Liver (tissue), 9 donors: Measurements from ENCODE around the gene GMPR2. TPM values are rescaled to one million over a fixed set of nuclear protein-coding genes. Genes with fewer than 3 reads are reported as not detected.

ENCODE experiments used
- DNase-seq: peaks from one replicate; pipeline ENCODE4 v3.0.0-alpha.2; 2017; ENCODE audit warnings: low spot score
- H3K27ac ChIP-seq, 2 donors: one replicate each; pipeline ENCODE4 v1.7.0; 2013; ENCODE audit warnings: inconsistent platforms in 2 of 2, low read length in 2 of 2, control low read depth in 1 of 2, low read depth in 1 of 2, mild to moderate bottlenecking in 1 of 2
- H3K27me3 ChIP-seq, 4 donors: one replicate each; pipeline versions ENCODE4 v1.6.1 to v1.7.0; 2013; ENCODE audit warnings: low read length in 3 of 4, inconsistent platforms in 1 of 4, mild to moderate bottlenecking in 1 of 4, moderate library complexity in 1 of 4; ENCODE audit not compliant: control insufficient read depth in 4 of 4, insufficient read depth in 4 of 4
- H3K36me3 ChIP-seq, 4 donors: one replicate each; pipeline versions ENCODE4 v1.6.1 to v1.7.0; 2013; ENCODE audit warnings: low read length in 3 of 4, mild to moderate bottlenecking in 3 of 4, low read depth in 1 of 4, moderate library complexity in 1 of 4; ENCODE audit not compliant: control insufficient read depth in 4 of 4, insufficient read depth in 3 of 4
- H3K4me1 ChIP-seq, 4 donors: one replicate each; pipeline versions ENCODE4 v1.6.1 to v1.7.0; 2013; ENCODE audit warnings: low read length in 3 of 4, mild to moderate bottlenecking in 3 of 4, moderate library complexity in 1 of 4; ENCODE audit not compliant: control insufficient read depth in 4 of 4, insufficient read depth in 4 of 4
- H3K4me3 ChIP-seq, 3 donors: one replicate each; pipeline versions ENCODE4 v1.6.1 to v1.7.0; 2013; ENCODE audit warnings: low read length in 3 of 3, control low read depth in 1 of 3, low read depth in 1 of 3, mild to moderate bottlenecking in 1 of 3
- H3K9ac ChIP-seq, 2 donors: one replicate each; pipeline ENCODE4 v1.7.0; 2013; ENCODE audit warnings: low read length in 2 of 2, mild to moderate bottlenecking in 2 of 2, moderate library complexity in 2 of 2, control low read depth in 1 of 2, low read depth in 1 of 2
- H3K9me3 ChIP-seq, 4 donors: one replicate each; pipeline versions ENCODE4 v1.6.1 to v1.7.0; 2013; ENCODE audit warnings: low read length in 3 of 4; ENCODE audit not compliant: control insufficient read depth in 4 of 4
- FOXA2 ChIP-seq: IDR thresholded peaks from 2 replicates; pipeline ENCODE4 v1.6.1; 2016; ENCODE audit warnings: antibody characterized with exemption
- GABPA ChIP-seq, 2 donors: IDR thresholded peaks in 1 of 2; conservative IDR thresholded peaks in 1 of 2; 2 replicates each; pipeline ENCODE4 v1.6.1; 2016; ENCODE audit warnings: antibody characterized with exemption in 2 of 2, mild to moderate bottlenecking in 1 of 2, moderate library complexity in 1 of 2
- JUND ChIP-seq, 2 donors: IDR thresholded peaks; 2 replicates each; pipeline ENCODE4 v1.6.1; 2016; ENCODE audit warnings: antibody characterized with exemption in 2 of 2
- RXRA ChIP-seq, 2 donors: IDR thresholded peaks; 2 replicates each; pipeline ENCODE4 v1.6.1; 2017 to 2018; ENCODE audit warnings: antibody characterized with exemption in 2 of 2, mild to moderate bottlenecking in 1 of 2
- SP1 ChIP-seq: IDR thresholded peaks from 2 replicates; pipeline ENCODE4 v1.6.1; 2018; ENCODE audit warnings: antibody characterized with exemption, mild to moderate bottlenecking
- TAF1 ChIP-seq: conservative IDR thresholded peaks from 2 replicates; pipeline ENCODE4 v1.6.1; 2016; ENCODE audit warnings: antibody characterized with exemption, mild to moderate bottlenecking
- YY1 ChIP-seq: IDR thresholded peaks from 2 replicates; pipeline ENCODE4 v1.6.1; 2016; ENCODE audit warnings: antibody characterized with exemption, mild to moderate bottlenecking
- WGBS: extraction: QIAGEN DNeasy Blood & Tissue Kit; methylation state at CpG from one replicate; pipeline ENCODE4 v1.1.7; 2013; 5-methylcytosine and 5-hydroxymethylcytosine counted together
- polyA plus RNA-seq, 2 donors: library from polyadenylated mRNA; stranded (reverse) in 1 of 2; unstranded in 1 of 2; fragments of 200-250 nt in 1 of 2; fragments of >200 nt in 1 of 2; fragmentation: Nextera tagmentation in 1 of 2; extraction: Ambion mirVana in 1 of 2; gene quantifications; one replicate each; pipeline versions ENCODE4 v1.2.1 to v1.2.3, GENCODE V29; 2013 to 2015
- total RNA-seq, 2 donors: library from RNA; depleted of rRNA; stranded (reverse); fragments of >200 nt; gene quantifications; one replicate each; pipeline ENCODE4 v1.2.3, GENCODE V29; 2014
- TF ChIP-seq, protein P1 (sequence below): IDR thresholded peaks from 2 replicates; pipeline ENCODE4 v1.6.1; 2016; ENCODE audit warnings: antibody characterized with exemption, mild to moderate bottlenecking
- TF ChIP-seq, protein P2 (sequence below): fragments of 150-350 bp; IDR thresholded peaks from 2 replicates; pipeline ENCODE4 v1.5.1; 2017; ENCODE audit warnings: improper control_type of control experiment, low read depth, low read length; ENCODE audit not compliant: missing input control
- TF ChIP-seq, protein P3 (sequence below): IDR thresholded peaks from 2 replicates; pipeline ENCODE4 v1.6.1; 2016; ENCODE audit warnings: antibody characterized with exemption
- TF ChIP-seq, protein P4 (sequence below): IDR thresholded peaks from 2 replicates; pipeline ENCODE4 v1.6.1; 2016; ENCODE audit warnings: antibody characterized with exemption
- donor health status: healthy.
- donor health status: healthy.
- donor health status: healthy.
- donor health status: healthy.
- donor health status: healthy.

The GMPR2 gene
- total and polyA plus RNA-seq, 4 donors = 28.6 to 42.7 (median 32.4) TPM

DNA sequence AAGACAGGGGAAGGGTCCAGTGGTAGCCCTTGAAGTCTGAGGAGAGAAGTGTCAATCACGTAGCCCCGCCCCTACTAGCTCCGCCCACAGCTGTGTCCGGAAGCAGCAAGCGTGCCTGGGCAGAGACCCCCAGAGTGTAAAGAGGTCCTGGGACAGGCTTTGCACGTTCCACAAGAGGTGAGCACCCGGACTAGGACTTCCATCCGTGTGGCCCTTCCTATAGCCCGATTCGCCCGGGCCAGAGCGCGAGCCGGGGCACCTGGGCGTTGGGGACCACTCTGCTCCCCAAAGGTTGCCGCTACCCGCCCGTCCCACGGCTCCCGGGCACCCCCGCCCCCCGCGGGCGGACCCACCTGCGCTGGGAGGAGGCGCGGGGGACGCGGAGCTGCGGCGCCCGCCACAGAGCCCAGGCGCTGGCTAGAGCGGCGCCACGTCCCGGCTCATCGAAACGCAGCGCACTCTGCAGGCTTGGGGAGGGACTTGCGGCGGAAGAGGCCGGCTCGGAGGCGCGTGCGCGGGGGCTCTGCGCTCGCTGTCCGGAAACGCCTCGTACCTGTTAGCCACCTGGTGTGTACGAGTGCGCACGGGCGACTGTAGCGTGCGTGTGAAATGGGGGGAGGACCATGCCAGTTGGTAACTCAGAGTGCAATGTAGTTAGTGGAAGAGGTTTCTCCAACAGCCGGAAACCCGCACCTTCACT lies 38.6 kb downstream of the GMPR2 start, which contains the start of gene RABGGTA (continued):
- TF ChIP-seq, protein P1, sequence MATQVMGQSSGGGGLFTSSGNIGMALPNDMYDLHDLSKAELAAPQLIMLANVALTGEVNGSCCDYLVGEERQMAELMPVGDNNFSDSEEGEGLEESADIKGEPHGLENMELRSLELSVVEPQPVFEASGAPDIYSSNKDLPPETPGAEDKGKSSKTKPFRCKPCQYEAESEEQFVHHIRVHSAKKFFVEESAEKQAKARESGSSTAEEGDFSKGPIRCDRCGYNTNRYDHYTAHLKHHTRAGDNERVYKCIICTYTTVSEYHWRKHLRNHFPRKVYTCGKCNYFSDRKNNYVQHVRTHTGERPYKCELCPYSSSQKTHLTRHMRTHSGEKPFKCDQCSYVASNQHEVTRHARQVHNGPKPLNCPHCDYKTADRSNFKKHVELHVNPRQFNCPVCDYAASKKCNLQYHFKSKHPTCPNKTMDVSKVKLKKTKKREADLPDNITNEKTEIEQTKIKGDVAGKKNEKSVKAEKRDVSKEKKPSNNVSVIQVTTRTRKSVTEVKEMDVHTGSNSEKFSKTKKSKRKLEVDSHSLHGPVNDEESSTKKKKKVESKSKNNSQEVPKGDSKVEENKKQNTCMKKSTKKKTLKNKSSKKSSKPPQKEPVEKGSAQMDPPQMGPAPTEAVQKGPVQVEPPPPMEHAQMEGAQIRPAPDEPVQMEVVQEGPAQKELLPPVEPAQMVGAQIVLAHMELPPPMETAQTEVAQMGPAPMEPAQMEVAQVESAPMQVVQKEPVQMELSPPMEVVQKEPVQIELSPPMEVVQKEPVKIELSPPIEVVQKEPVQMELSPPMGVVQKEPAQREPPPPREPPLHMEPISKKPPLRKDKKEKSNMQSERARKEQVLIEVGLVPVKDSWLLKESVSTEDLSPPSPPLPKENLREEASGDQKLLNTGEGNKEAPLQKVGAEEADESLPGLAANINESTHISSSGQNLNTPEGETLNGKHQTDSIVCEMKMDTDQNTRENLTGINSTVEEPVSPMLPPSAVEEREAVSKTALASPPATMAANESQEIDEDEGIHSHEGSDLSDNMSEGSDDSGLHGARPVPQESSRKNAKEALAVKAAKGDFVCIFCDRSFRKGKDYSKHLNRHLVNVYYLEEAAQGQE = peak; percentile 59
- TF ChIP-seq FOXA2 = no peak
- no peak for TF ChIP-seq RXRA (IDR thresholded peaks at IDR 0.05)
- peak in 1 of 2 donors; percentile 77 for TF ChIP-seq GABPA (IDR thresholded peaks at IDR 0.05 in 1 of 2, conservative IDR thresholded peaks at IDR 0.05 in 1 of 2)

DNA sequence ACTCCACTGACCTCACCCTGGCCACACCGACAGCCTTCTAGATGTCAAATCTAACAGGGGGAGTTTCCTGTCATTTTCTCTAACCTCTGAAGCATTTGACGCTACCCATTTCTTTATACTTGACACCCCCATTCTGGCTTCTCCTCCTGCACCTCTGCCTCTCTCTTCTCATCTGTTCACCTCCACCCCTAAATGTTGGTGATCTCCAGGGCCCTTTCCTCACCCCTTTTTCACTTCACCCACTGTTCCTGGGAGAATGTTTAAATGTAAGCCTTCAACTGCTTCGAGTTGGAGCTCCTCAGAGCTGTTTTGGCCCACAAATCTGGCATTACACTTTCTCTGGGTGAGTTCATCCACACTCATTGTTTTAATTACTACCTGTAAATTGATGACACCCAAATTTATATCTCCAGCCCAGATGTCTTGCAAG lies 39.1 kb downstream of the GMPR2 start:
- Histone ChIP-seq H3K4me3 (peak overlapping the region; percentile 59 to 87 (median 70)), H3K9me3 (no peaks in the 10 kb centered on the region), H3K36me3 (peaks cover 0 to 22% (median 7%) of the 10 kb centered on the region in 4 donors), H3K27ac (peak overlapping the region; percentile 92 to 96), H3K27me3 (no peaks in the 10 kb centered on the region), H3K4me1 (peaks cover 1 to 19% (median 5%) of the 10 kb centered on the region in 4 donors), H3K9ac (peak overlapping the region; percentile 48 to 80)
- TF ChIP-seq, protein P2, sequence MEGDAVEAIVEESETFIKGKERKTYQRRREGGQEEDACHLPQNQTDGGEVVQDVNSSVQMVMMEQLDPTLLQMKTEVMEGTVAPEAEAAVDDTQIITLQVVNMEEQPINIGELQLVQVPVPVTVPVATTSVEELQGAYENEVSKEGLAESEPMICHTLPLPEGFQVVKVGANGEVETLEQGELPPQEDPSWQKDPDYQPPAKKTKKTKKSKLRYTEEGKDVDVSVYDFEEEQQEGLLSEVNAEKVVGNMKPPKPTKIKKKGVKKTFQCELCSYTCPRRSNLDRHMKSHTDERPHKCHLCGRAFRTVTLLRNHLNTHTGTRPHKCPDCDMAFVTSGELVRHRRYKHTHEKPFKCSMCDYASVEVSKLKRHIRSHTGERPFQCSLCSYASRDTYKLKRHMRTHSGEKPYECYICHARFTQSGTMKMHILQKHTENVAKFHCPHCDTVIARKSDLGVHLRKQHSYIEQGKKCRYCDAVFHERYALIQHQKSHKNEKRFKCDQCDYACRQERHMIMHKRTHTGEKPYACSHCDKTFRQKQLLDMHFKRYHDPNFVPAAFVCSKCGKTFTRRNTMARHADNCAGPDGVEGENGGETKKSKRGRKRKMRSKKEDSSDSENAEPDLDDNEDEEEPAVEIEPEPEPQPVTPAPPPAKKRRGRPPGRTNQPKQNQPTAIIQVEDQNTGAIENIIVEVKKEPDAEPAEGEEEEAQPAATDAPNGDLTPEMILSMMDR = no peak
- WGBS = 16% methylated on average over 3 of the region's 3 CpGs
- DNase-seq = no peak

- peak overlapping the region in 1 of 2 donors; percentile 96 for H3K27ac ChIP-seq
- no peak for DNase-seq
- TF ChIP-seq TAF1 = no peak
- TF ChIP-seq, protein P3, sequence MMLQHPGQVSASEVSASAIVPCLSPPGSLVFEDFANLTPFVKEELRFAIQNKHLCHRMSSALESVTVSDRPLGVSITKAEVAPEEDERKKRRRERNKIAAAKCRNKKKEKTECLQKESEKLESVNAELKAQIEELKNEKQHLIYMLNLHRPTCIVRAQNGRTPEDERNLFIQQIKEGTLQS = no peak
- TF ChIP-seq JUND (IDR thresholded peaks at IDR 0.05) = no peak
- no peak for TF ChIP-seq SP1
- no peak for TF ChIP-seq YY1
- TF ChIP-seq, protein P4, sequence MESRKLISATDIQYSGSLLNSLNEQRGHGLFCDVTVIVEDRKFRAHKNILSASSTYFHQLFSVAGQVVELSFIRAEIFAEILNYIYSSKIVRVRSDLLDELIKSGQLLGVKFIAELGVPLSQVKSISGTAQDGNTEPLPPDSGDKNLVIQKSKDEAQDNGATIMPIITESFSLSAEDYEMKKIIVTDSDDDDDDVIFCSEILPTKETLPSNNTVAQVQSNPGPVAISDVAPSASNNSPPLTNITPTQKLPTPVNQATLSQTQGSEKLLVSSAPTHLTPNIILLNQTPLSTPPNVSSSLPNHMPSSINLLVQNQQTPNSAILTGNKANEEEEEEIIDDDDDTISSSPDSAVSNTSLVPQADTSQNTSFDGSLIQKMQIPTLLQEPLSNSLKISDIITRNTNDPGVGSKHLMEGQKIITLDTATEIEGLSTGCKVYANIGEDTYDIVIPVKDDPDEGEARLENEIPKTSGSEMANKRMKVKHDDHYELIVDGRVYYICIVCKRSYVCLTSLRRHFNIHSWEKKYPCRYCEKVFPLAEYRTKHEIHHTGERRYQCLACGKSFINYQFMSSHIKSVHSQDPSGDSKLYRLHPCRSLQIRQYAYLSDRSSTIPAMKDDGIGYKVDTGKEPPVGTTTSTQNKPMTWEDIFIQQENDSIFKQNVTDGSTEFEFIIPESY = no peak
- TF ChIP-seq, protein P2 = no peak
- 91% methylated on average over 2 of the region's 2 CpGs for whole genome bisulfite sequencing
- no peak overlapping the region for H3K9ac ChIP-seq
- no peak overlapping the region for H3K4me3 ChIP-seq
- H3K9me3 ChIP-seq = no peaks in the 10 kb centered on the region
- H3K27me3 ChIP-seq = no peaks in the 10 kb centered on the region
- peaks cover 0 to 16% (median 5%) of the 10 kb centered on the region in 4 donors for H3K36me3 ChIP-seq
- peaks cover 1 to 19% (median 5%) of the 10 kb centered on the region in 4 donors for H3K4me1 ChIP-seq
These were observed 39.7 kb downstream of the GMPR2 start for GRCh38 chr14:24272467-24272866.
